Gastrocnemius medialis (tissue), 4 donors: ENCODE results near the gene SHC3. TPM values are rescaled to one million over a fixed set of nuclear protein-coding genes. Genes with fewer than 3 reads are reported as not detected.

Experiments used
- ATAC-seq, 2 donors: fragments of 150-250 bp; one replicate each; pipeline ENCODE4 v1.9.1; 2016
- DNase-seq, 2 donors: peaks; one replicate each; pipeline ENCODE4 v3.0.0-alpha.2; 2019
- H3K27ac ChIP-seq, 4 donors: fragments of 200-600 bp; sonication (generic); 1 replicate in 1 of 4; 2 replicates in 3 of 4; pipeline ENCODE4 v1.5.1; 2016 to 2018; ENCODE audit warnings: mild to moderate bottlenecking in 2 of 4, moderate library complexity in 1 of 4
- H3K27me3 ChIP-seq, 3 donors: fragments of 200-600 bp; sonication (generic) in 2 of 3; 1 replicate in 1 of 3; 2 replicates in 2 of 3; pipeline versions ENCODE4 v1.5.1 to v1.6.0; 2016 to 2019; ENCODE audit warnings: mild to moderate bottlenecking in 1 of 3, moderate library complexity in 1 of 3
- H3K36me3 ChIP-seq, 2 donors: fragments of 200-600 bp; sonication (generic) in 1 of 2; one replicate each; pipeline ENCODE4 v1.5.1; 2017 to 2018
- H3K4me1 ChIP-seq, 2 donors: fragments of 200-600 bp; sonication (generic) in 1 of 2; one replicate each; pipeline ENCODE4 v1.5.1; 2016 to 2017; ENCODE audit warnings: mild to moderate bottlenecking in 2 of 2
- H3K4me3 ChIP-seq, 4 donors: fragments of 200-600 bp; sonication (generic) in 3 of 4; 1 replicate in 1 of 4; 2 replicates in 3 of 4; pipeline ENCODE4 v1.5.1; 2016 to 2019; ENCODE audit warnings: mild to moderate bottlenecking in 2 of 4
- H3K9me3 ChIP-seq, 3 donors: fragments of 200-600 bp; sonication (generic) in 2 of 3; 1 replicate in 1 of 3; 2 replicates in 2 of 3; pipeline ENCODE4 v1.5.1; 2016 to 2019
- POLR2A ChIP-seq, 2 donors: fragments of 450-650 bp; IDR thresholded peaks; one replicate each; pipeline ENCODE4 v1.6.1; 2017; ENCODE audit warnings: antibody characterized with exemption in 2 of 2, mild to moderate bottlenecking in 2 of 2, moderate library complexity in 2 of 2
- in situ Hi-C, 4 donors: fragments of 200-750 bp; cut with MboI; loops; one replicate each; pipeline versions ENCODE4 v1.15.0 to v1.8.0; 2017; ENCODE audit warnings: low sequenced_read_pairs in 4 of 4
- intact Hi-C: fragments of 100-400 bp; cut with DNase I; formaldehyde crosslinking; loops from one replicate; pipeline ENCODE4 v1.15.1; 2023; ENCODE audit warnings: low total_unique reads
- total RNA-seq, 4 donors: library from RNA; depleted of rRNA; stranded (reverse); fragments of >200 nt; gene quantifications; one replicate each; pipeline versions ENCODE4 v1.1.0 to v1.2.3, GENCODE V29; 2016
- TF ChIP-seq, protein P1 (sequence below), 5 experiments: fragments of 450-650 bp in 3 of 5; fragments of 200-600 bp in 2 of 5; sonication (generic) in 2 of 5; IDR thresholded peaks in 4 of 5; conservative IDR thresholded peaks in 1 of 5; 1 replicate in 4 of 5; 2 replicates in 1 of 5; pipeline ENCODE4 v1.5.1; 2016 to 2019; ENCODE audit warnings: antibody characterized with exemption in 5 of 5, mild to moderate bottlenecking in 3 of 5, moderate library complexity in 3 of 5

SHC3 gene
- total RNA-seq, 4 donors from 2014 or later, result 0.09 to 0.29 (median 0.15) TPM; not detected in 1

- no peaks in the 10 kb centered on the region for H3K27me3 ChIP-seq
- H3K4me3 ChIP-seq, result no peak overlapping the region
- H3K27ac ChIP-seq, result no peak overlapping the region
- in situ Hi-C loops, result loop anchor here in 1 of 4 donors (25.0 kb wide), 1 partner anchor 247 kb away; no protein-coding TSS in a partner anchor
- H3K4me1 ChIP-seq, result no peaks in the 10 kb centered on the region
- intact Hi-C loops, result loop anchor here (10.0 kb wide), 1 partner anchor 239 kb away; no protein-coding TSS in a partner anchor
- H3K36me3 ChIP-seq, result no peaks in the 10 kb centered on the region
- ATAC-seq (no peak), DNase-seq (no peak)
- no peaks in the 10 kb centered on the region for H3K9me3 ChIP-seq
- no peak for TF ChIP-seq POLR2A (IDR thresholded peaks at IDR 0.05)
- TF ChIP-seq, protein P1, sequence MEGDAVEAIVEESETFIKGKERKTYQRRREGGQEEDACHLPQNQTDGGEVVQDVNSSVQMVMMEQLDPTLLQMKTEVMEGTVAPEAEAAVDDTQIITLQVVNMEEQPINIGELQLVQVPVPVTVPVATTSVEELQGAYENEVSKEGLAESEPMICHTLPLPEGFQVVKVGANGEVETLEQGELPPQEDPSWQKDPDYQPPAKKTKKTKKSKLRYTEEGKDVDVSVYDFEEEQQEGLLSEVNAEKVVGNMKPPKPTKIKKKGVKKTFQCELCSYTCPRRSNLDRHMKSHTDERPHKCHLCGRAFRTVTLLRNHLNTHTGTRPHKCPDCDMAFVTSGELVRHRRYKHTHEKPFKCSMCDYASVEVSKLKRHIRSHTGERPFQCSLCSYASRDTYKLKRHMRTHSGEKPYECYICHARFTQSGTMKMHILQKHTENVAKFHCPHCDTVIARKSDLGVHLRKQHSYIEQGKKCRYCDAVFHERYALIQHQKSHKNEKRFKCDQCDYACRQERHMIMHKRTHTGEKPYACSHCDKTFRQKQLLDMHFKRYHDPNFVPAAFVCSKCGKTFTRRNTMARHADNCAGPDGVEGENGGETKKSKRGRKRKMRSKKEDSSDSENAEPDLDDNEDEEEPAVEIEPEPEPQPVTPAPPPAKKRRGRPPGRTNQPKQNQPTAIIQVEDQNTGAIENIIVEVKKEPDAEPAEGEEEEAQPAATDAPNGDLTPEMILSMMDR (IDR thresholded peaks at IDR 0.05 in 4 of 5, conservative IDR thresholded peaks at IDR 0.05 in 1 of 5), result no peak
Observed at GRCh38 chr9:88983865-88984542, 194.6 kb downstream of the SHC3 start.

DNA sequence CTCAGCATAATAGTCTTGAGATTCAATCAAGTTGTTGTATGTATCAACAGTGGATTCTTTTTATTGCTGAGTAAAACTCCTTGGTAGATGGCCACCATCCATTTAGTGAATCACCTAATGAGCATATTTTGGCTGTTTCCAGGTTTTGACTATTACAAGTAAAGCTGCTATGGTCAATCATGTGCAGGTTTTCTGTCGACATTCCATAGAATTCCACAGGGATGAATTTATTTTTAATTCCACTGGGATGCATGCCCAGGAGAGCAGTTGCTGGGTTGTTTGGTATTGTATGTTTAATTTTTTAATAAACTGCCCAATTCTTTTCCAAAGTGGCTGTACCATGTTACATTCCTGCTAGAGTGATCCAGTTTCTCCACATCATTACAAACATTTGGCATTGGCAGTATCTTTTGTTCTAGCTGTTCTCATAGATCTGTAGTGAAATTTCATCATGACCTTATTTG is 197.8 kb downstream of the SHC3 start:
- in situ Hi-C loops, result loop anchor here in 1 of 4 donors (25.0 kb wide), 1 partner anchor 243 kb away; no protein-coding TSS in a partner anchor
- Histone ChIP-seq H3K27me3 (no peaks in the 10 kb centered on the region), H3K27ac (no peak overlapping the region), H3K36me3 (no peaks in the 10 kb centered on the region), H3K9me3 (no peaks in the 10 kb centered on the region), H3K4me1 (no peaks in the 10 kb centered on the region), H3K4me3 (no peak overlapping the region)
- TF ChIP-seq POLR2A (IDR thresholded peaks at IDR 0.05), result no peak
- TF ChIP-seq, protein P1 (IDR thresholded peaks at IDR 0.05 in 4 of 5, conservative IDR thresholded peaks at IDR 0.05 in 1 of 5), result no peak
- DNase-seq, result no peak
- intact Hi-C loops, result loop anchor here (10.0 kb wide), 1 partner anchor 236 kb away; no protein-coding TSS in a partner anchor
- ATAC-seq, result peak in 1 of 2 donors; percentile 45

GRCh38 chr9:88979791-88980190 is 198.8 kb downstream of the SHC3 start:
- intact Hi-C loops, result loop anchor here (10.0 kb wide), 1 partner anchor 235 kb away; no protein-coding TSS in a partner anchor
- no peaks in the 10 kb centered on the region for H3K36me3 ChIP-seq
- no peaks in the 10 kb centered on the region for H3K4me1 ChIP-seq
- no peak overlapping the region for H3K4me3 ChIP-seq
- no peaks in the 10 kb centered on the region for H3K9me3 ChIP-seq
- TF ChIP-seq POLR2A (IDR thresholded peaks at IDR 0.05), result no peak
- TF ChIP-seq, protein P1 (IDR thresholded peaks at IDR 0.05 in 4 of 5, conservative IDR thresholded peaks at IDR 0.05 in 1 of 5), result no peak
- in situ Hi-C loops, result loop anchor here in 1 of 4 donors (25.0 kb wide), 1 partner anchor 242 kb away; no protein-coding TSS in a partner anchor
- H3K27ac ChIP-seq, result no peak overlapping the region
- ATAC-seq (no peak), DNase-seq (no peak)
- H3K27me3 ChIP-seq, result no peaks in the 10 kb centered on the region

- intact Hi-C loops, result no loop called here
- H3K27ac ChIP-seq, result no peak overlapping the region
- TF ChIP-seq, protein P1 (IDR thresholded peaks at IDR 0.05 in 4 of 5, conservative IDR thresholded peaks at IDR 0.05 in 1 of 5), result no peak
- no peak for TF ChIP-seq POLR2A (IDR thresholded peaks at IDR 0.05)
- H3K4me1 ChIP-seq, result no peaks in the 10 kb centered on the region
- ATAC-seq, result peak; percentile 33 to 42
- no peaks in the 10 kb centered on the region for H3K36me3 ChIP-seq
- DNase-seq, result no peak
- H3K9me3 ChIP-seq, result no peaks in the 10 kb centered on the region
- H3K4me3 ChIP-seq, result no peak overlapping the region
- no peaks in the 10 kb centered on the region for H3K27me3 ChIP-seq
- in situ Hi-C loops, result loop anchor here in 1 of 4 donors (25.0 kb wide), 1 partner anchor 242 kb away; no protein-coding TSS in a partner anchor
Observed at GRCh38 chr9:88979021-88979420, 199.6 kb downstream of the SHC3 start.
